GM04504 (cell line): Measurements from ENCODE around the gene CD33.

Source experiments
- DNase-seq: peaks from one replicate; pipeline ENCODE4 v3.0.0-alpha.2; 2012; ENCODE audit warnings: low read depth

CD33 gene

GRCh38 chr19:51259348-51260245, 34.7 kb downstream of the CD33 start:
- DNase-seq: no peak

GRCh38 chr19:51263808-51264207, 38.9 kb downstream of the CD33 start:
- DNase-seq: no peak

GRCh38 chr19:51271067-51271466, 46.2 kb downstream of the CD33 start:
- DNase-seq: no peak

- DNase-seq: no peak
These were observed 47.4 kb downstream of the CD33 start for GRCh38 chr19:51272183-51272810.

- DNase-seq: no peak
These were observed 49.3 kb downstream of the CD33 start for GRCh38 chr19:51274049-51274770.

- DNase-seq: no peak
These were observed 52.2 kb downstream of the CD33 start for GRCh38 chr19:51277112-51277511.

- DNase-seq: no peak
These were observed 57.5 kb downstream of the CD33 start for GRCh38 chr19:51282335-51282734.

- DNase-seq: no peak
These were observed 60.8 kb downstream of the CD33 start for GRCh38 chr19:51285682-51286081.
